ENCODE data around the gene OR2AT4. TPM values are rescaled to one million over a fixed set of nuclear protein-coding genes. Genes with fewer than 3 reads are reported as not detected.

The OR2AT4 gene
- total and polyA plus RNA-seq, 2 donors (not counting 3 experiments of a cell fraction or from before 2014, with no cell fraction given): not detected

- POLR2A ChIA-PET: no interaction called here
- no peak overlapping the region for H3K9ac ChIP-seq (replicated peaks; ENCODE audit: extremely low read depth, insufficient read depth, low read length)
- H3K27me3 ChIP-seq (ENCODE audit: control insufficient read depth in 2 of 2, insufficient read depth in 2 of 2, low read length in 2 of 2): peaks cover 9 to 31% of the 10 kb centered on the region in 2 experiments
- no peak overlapping the region for H2AFZ ChIP-seq (ENCODE audit: low read depth, low read length)
- no peak overlapping the region for H3K4me3 ChIP-seq (replicated peaks in 1 of 3; ENCODE audit: insufficient read depth in 1 of 3, low read depth in 1 of 3, low read length in 3 of 3)
- H3K4me2 ChIP-seq (ENCODE audit: insufficient read depth, low read length): no peak overlapping the region
- DNase-seq (ENCODE audit: low read depth, low spot score) (no peak), FAIRE-seq (no peak)
- dilution Hi-C loops (cut with MboI; ENCODE audit: extremely low pct_ligation_motif_present, low sequenced_read_pairs) (no loop called here), intact Hi-C loops (cut with micrococcal nuclease) (no loop called here)
- CTCF ChIA-PET: interaction anchor here (1.3 kb wide), 1 partner anchor 10 kb away, joined by 4 read pairs; no protein-coding TSS in a partner anchor
- H4K20me1 ChIP-seq (replicated peaks; ENCODE audit: control insufficient read depth, extremely low read depth, insufficient read depth, low read length): no peaks in the 10 kb centered on the region
- TF ChIP-seq POLR2A (IDR thresholded peaks at IDR 0.05; ENCODE audit: low read depth, low read length) (no peak), EZH2 (IDR thresholded peaks at IDR 0.05; ENCODE audit: borderline replicate concordance, low read depth, low read length, severe bottlenecking) (no peak), MAX (IDR thresholded peaks at IDR 0.05; ENCODE audit: insufficient read depth, insufficient read length) (no peak)
- H3K79me2 ChIP-seq (ENCODE audit: control insufficient read depth, insufficient read depth, low read length): no peaks in the 10 kb centered on the region
- H3K9me3 ChIP-seq (replicated peaks; ENCODE audit: control insufficient read depth, insufficient read depth, low read length): no peaks in the 10 kb centered on the region
- no peak overlapping the region for H3K27ac ChIP-seq (ENCODE audit: insufficient read depth, low read depth, low read length)
- H3K4me1 ChIP-seq (ENCODE audit: control insufficient read depth, extremely low read depth, insufficient read depth, low read length): no peaks in the 10 kb centered on the region
- no peaks in the 10 kb centered on the region for H3K36me3 ChIP-seq (ENCODE audit: control insufficient read depth in 2 of 2, extremely low read depth in 1 of 2, insufficient read depth in 2 of 2, low read length in 2 of 2)
- no peaks in the 10 kb centered on the region for H3K9me1 ChIP-seq (replicated peaks; ENCODE audit: control insufficient read depth, extremely low read depth, insufficient read depth, low read length)
- no TSS peak for BruUV-seq (replicated peaks)
Measured at GRCh38 chr11:75090671-75091177, 6.0 kb downstream of the OR2AT4 start.

GRCh38 chr11:75087319-75088305, 9.1 kb downstream of the OR2AT4 start:
- intact Hi-C loops (cut with micrococcal nuclease) (no loop called here), dilution Hi-C loops (cut with MboI; ENCODE audit: extremely low pct_ligation_motif_present, low sequenced_read_pairs) (no loop called here)
- CTCF ChIA-PET: no interaction called here
- H2AFZ ChIP-seq (ENCODE audit: low read depth, low read length): no peak overlapping the region
- no peaks in the 10 kb centered on the region for H3K36me3 ChIP-seq (ENCODE audit: control insufficient read depth in 2 of 2, extremely low read depth in 1 of 2, insufficient read depth in 2 of 2, low read length in 2 of 2)
- peaks cover 4 to 32% of the 10 kb centered on the region in 2 experiments for H3K27me3 ChIP-seq (ENCODE audit: control insufficient read depth in 2 of 2, insufficient read depth in 2 of 2, low read length in 2 of 2)
- TF ChIP-seq EZH2 (IDR thresholded peaks at IDR 0.05; ENCODE audit: borderline replicate concordance, low read depth, low read length, severe bottlenecking) (no peak), GATA2 (IDR thresholded peaks at IDR 0.05; ENCODE audit: insufficient read depth, insufficient read length, low read depth, low read length) (no peak)
- no peaks in the 10 kb centered on the region for H4K20me1 ChIP-seq (replicated peaks; ENCODE audit: control insufficient read depth, extremely low read depth, insufficient read depth, low read length)
- FAIRE-seq (no peak), DNase-seq (ENCODE audit: low read depth, low spot score) (no peak)
- no peaks in the 10 kb centered on the region for H3K79me2 ChIP-seq (ENCODE audit: control insufficient read depth, insufficient read depth, low read length)
- no peak overlapping the region for H3K4me3 ChIP-seq (replicated peaks in 1 of 3; ENCODE audit: insufficient read depth in 1 of 3, low read depth in 1 of 3, low read length in 3 of 3)
- no peak overlapping the region for H3K9ac ChIP-seq (replicated peaks; ENCODE audit: extremely low read depth, insufficient read depth, low read length)
- H3K4me1 ChIP-seq (ENCODE audit: control insufficient read depth, extremely low read depth, insufficient read depth, low read length): no peaks in the 10 kb centered on the region
- H3K4me2 ChIP-seq (ENCODE audit: insufficient read depth, low read length): no peak overlapping the region
- POLR2A ChIA-PET: no interaction called here
- H3K27ac ChIP-seq (ENCODE audit: insufficient read depth, low read depth, low read length): no peak overlapping the region
- no peaks in the 10 kb centered on the region for H3K9me3 ChIP-seq (replicated peaks; ENCODE audit: control insufficient read depth, insufficient read depth, low read length)
- BruUV-seq (replicated peaks): no TSS peak
- H3K9me1 ChIP-seq (replicated peaks; ENCODE audit: control insufficient read depth, extremely low read depth, insufficient read depth, low read length): no peaks in the 10 kb centered on the region
